A549 treated with Mapracorat at 1 μM for 4 hours (cell line): ENCODE results near the gene PDZD8. TPM values are rescaled to one million over a fixed set of nuclear protein-coding genes. Genes with fewer than 3 reads are reported as not detected.

ENCODE experiments used
- total RNA-seq: library from RNA; stranded (reverse); fragments of 200-300 nt; extraction: Qiagen RNA extraction; gene quantifications from 5 replicates; pipeline ENCODE4 v1.2.3, GENCODE V29; 2022

PDZD8 gene
- total RNA-seq, result 18.0 to 28.2 TPM (median 24.1 TPM) in 5 replicates

GRCh38 chr10:117375360-117376178 is at the start of gene PDZD8:
PDZD8 (minus strand) TSS chr10:117375440; CDS start chr10:117375227, 213 bp downstream.

GRCh38 chr10:117240621-117241529 is 134.4 kb downstream of the PDZD8 start, which contains the start of gene SLC18A2:
SLC18A2 (plus strand) TSS chr10:117241114; CDS start chr10:117241694, 580 bp downstream.

Other genes with a start within 250 kb of the PDZD8 start
- gene VAX1, start 237.2 kb downstream of the PDZD8 start, total RNA-seq, result 0.97 to 1.7 TPM (median 1.5 TPM) in 5 replicates
- not detected in 5 replicates for gene KCNK18, start 178.0 kb downstream of the PDZD8 start, total RNA-seq
- 0.05 to 0.06 TPM in 2 of 5 replicates, not detected in the others for gene SLC18A2, start 134.3 kb downstream of the PDZD8 start, total RNA-seq
- gene EMX2, start 167.3 kb upstream of the PDZD8 start, total RNA-seq, result not detected in 5 replicates